Smooth muscle cell (in vitro differentiated cells): Measurements from ENCODE around the gene IL9R. TPM values are rescaled to one million over a fixed set of nuclear protein-coding genes. Genes with fewer than 3 reads are reported as not detected.
"Not testable (repeated sequence)": the region's sequence is repeated elsewhere in the genome, so short reads cannot be mapped to it uniquely, and the experiment has no call there.

ENCODE experiments used
- DNase-seq: peaks from one replicate; lab custom pipeline; 2025; ENCODE audit not compliant: unreplicated experiment; lab: John Stamatoyannopoulos, UW
- H2AFZ ChIP-seq: fragments of 200-600 bp; sonication (generic); 2 replicates; pipeline ENCODE4 v1.6.0; 2016; ENCODE audit warnings: antibody characterized with exemption, low read depth, mild to moderate bottlenecking
- H3F3A ChIP-seq: fragments of 200-600 bp; sonication (generic); 2 replicates; pipeline ENCODE4 v1.6.0; 2017; ENCODE audit warnings: antibody characterized with exemption, low read depth
- H3K27ac ChIP-seq: fragments of 200-600 bp; sonication (generic); 2 replicates; pipeline ENCODE4 v1.5.1; 2016; ENCODE audit warnings: low read depth, mild to moderate bottlenecking
- H3K27me3 ChIP-seq: fragments of 200-600 bp; sonication (generic); 2 replicates; pipeline ENCODE4 v1.6.1; 2016; ENCODE audit warnings: low read depth, mild to moderate bottlenecking
- H3K36me3 ChIP-seq: fragments of 200-600 bp; sonication (generic); 2 replicates; pipeline ENCODE4 v1.5.1; 2016; ENCODE audit warnings: low read depth
- H3K4me1 ChIP-seq: fragments of 200-600 bp; sonication (generic); 2 replicates; pipeline ENCODE4 v1.5.1; 2016; ENCODE audit warnings: low read depth
- H3K4me2 ChIP-seq: fragments of 200-600 bp; sonication (generic); 2 replicates; pipeline ENCODE4 v1.6.0; 2016; ENCODE audit warnings: mild to moderate bottlenecking
- H3K4me3 ChIP-seq: fragments of 200-600 bp; sonication (generic); 2 replicates; pipeline ENCODE4 v1.5.1; 2016; ENCODE audit warnings: mild to moderate bottlenecking
- H3K79me2 ChIP-seq: fragments of 200-600 bp; sonication (generic); 2 replicates; pipeline ENCODE4 v1.6.0; 2016; ENCODE audit warnings: low read depth, mild to moderate bottlenecking
- H3K9ac ChIP-seq: fragments of 200-600 bp; sonication (generic); 2 replicates; pipeline ENCODE4 v1.6.0; 2016; ENCODE audit warnings: low read depth
- H3K9me3 ChIP-seq: fragments of 200-600 bp; sonication (generic); replicated peaks from 2 replicates; pipeline ENCODE4 v1.5.1; 2016; ENCODE audit warnings: low read depth
- H4K20me1 ChIP-seq: fragments of 200-600 bp; sonication (generic); 2 replicates; pipeline ENCODE4 v1.6.0; 2016; ENCODE audit warnings: low read depth
- WGBS: methylation state at CpG from one replicate; pipeline ENCODE4 v1.1.7; 2016; ENCODE audit warnings: low lambda C conversion rate; 5-methylcytosine and 5-hydroxymethylcytosine counted together
- polyA plus RNA-seq: library from polyadenylated mRNA; unstranded; fragments of >200 nt; fragmentation: Nextera tagmentation; extraction: Ambion mirVana; gene quantifications from 2 replicates; pipeline ENCODE4 v1.2.1, GENCODE V29; 2016
- total RNA-seq: library from RNA; depleted of rRNA; stranded (reverse); fragments of >200 nt; gene quantifications from 2 replicates; pipeline ENCODE4 v1.2.3, GENCODE V29; 2014
- TF ChIP-seq, protein P1 (sequence below): fragments of 200-600 bp; sonication (generic); IDR thresholded peaks from 2 replicates; pipeline ENCODE4 v1.5.1; 2017; ENCODE audit warnings: borderline replicate concordance, mild to moderate bottlenecking, antibody characterized with exemption; ENCODE audit not compliant: insufficient read depth, poor library complexity, severe bottlenecking

The IL9R gene
- total and polyA plus RNA-seq, 2 experiments from 2014 or later, result 0.13 TPM; not detected in 1

DNA sequence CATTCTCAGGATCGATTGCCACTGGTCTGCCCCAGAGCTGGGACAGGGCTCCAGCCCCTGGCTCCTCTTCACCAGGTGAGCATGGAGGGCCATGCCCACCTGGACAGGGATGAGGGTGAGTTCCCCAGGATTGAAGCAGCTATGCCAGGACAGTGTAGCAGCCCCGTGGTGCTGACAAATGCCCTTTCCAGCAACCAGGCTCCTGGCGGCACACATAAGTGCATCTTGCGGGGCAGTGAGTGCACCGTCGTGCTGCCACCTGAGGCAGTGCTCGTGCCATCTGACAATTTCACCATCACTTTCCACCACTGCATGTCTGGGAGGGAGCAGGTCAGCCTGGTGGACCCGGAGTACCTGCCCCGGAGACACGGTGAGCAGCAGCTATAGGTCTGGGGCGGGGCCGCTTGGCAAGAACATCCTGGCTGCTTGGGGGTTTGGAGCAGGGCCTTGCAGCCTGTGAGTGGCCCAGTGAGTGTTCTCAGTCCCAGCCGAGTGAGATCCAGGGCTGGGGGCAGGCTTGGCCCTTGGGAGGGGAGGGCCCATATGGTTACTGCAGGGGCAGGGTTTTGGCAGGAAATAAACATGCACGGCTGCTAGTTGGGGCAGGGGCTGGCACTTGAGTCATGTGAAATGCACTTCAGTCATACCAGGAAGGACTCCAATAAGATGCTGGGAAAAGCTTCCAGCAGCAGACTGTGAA is 6.1 kb downstream of the IL9R start:
- no peak for DNase-seq
- H3K27ac ChIP-seq, result no peak overlapping the region
- no peaks in the 10 kb centered on the region for H3F3A ChIP-seq
- 88% methylated on average over 14 of the region's 14 CpGs for WGBS
- H3K4me3 ChIP-seq, result no peak overlapping the region
- TF ChIP-seq, protein P1, sequence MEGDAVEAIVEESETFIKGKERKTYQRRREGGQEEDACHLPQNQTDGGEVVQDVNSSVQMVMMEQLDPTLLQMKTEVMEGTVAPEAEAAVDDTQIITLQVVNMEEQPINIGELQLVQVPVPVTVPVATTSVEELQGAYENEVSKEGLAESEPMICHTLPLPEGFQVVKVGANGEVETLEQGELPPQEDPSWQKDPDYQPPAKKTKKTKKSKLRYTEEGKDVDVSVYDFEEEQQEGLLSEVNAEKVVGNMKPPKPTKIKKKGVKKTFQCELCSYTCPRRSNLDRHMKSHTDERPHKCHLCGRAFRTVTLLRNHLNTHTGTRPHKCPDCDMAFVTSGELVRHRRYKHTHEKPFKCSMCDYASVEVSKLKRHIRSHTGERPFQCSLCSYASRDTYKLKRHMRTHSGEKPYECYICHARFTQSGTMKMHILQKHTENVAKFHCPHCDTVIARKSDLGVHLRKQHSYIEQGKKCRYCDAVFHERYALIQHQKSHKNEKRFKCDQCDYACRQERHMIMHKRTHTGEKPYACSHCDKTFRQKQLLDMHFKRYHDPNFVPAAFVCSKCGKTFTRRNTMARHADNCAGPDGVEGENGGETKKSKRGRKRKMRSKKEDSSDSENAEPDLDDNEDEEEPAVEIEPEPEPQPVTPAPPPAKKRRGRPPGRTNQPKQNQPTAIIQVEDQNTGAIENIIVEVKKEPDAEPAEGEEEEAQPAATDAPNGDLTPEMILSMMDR, result no peak
- no peaks in the 10 kb centered on the region for H4K20me1 ChIP-seq
- no peak overlapping the region for H3K9ac ChIP-seq
- no peaks in the 10 kb centered on the region for H3K79me2 ChIP-seq
- H3K27me3 ChIP-seq, result no peaks in the 10 kb centered on the region
- H3K36me3 ChIP-seq, result no peaks in the 10 kb centered on the region
- H3K4me2 ChIP-seq, result no peak overlapping the region
- no peaks in the 10 kb centered on the region for H3K4me1 ChIP-seq
- H2AFZ ChIP-seq, result no peak overlapping the region
- no peaks in the 10 kb centered on the region for H3K9me3 ChIP-seq

DNA sequence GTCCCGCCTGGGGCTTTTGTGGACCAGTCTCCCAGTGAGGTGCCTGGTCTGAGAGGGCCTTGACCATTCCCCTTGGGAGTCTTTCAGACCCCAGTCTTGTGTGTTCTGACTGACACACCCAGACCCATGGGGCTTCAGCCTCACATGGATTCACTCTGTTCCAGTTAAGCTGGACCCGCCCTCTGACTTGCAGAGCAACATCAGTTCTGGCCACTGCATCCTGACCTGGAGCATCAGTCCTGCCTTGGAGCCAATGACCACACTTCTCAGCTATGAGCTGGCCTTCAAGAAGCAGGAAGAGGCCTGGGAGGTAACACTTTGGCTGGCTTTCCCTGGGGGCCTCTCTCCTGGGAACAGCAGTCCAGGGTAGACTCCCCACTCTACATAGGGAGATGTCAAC is 6.8 kb downstream of the IL9R start:
- H3K27me3 ChIP-seq, result no peaks in the 10 kb centered on the region
- no peaks in the 10 kb centered on the region for H3K4me1 ChIP-seq
- H3K79me2 ChIP-seq, result no peaks in the 10 kb centered on the region
- no peak overlapping the region for H2AFZ ChIP-seq
- TF ChIP-seq, protein P1, result no peak
- H4K20me1 ChIP-seq, result no peaks in the 10 kb centered on the region
- H3K4me3 ChIP-seq, result no peak overlapping the region
- H3K9ac ChIP-seq, result no peak overlapping the region
- no peak for DNase-seq
- H3K27ac ChIP-seq, result no peak overlapping the region
- no peaks in the 10 kb centered on the region for H3K9me3 ChIP-seq
- H3K36me3 ChIP-seq, result no peaks in the 10 kb centered on the region
- H3F3A ChIP-seq, result no peaks in the 10 kb centered on the region
- H3K4me2 ChIP-seq, result no peak overlapping the region
- WGBS, result 84% methylated on average over 2 of the region's 2 CpGs

DNA sequence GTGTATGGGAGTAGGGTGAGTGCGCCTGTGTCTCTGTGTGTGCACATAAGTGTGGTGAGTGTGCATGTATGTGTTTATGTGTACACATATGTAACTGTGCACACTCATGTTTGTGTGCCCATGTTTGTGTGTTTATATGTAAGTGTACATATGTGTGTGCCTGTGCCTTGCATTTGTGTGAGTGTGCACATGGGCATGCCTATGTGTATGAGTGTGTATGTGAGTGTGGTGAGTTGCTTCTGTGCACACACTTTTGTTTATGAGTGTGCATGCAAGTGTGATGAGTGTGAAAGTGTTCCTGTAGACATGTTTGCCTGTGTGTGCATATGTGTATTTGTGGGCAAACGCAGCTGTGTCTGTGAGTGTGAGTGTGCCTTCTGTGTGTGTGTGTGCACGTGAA is 7.2 kb downstream of the IL9R start:
- H2AFZ ChIP-seq, result no peak overlapping the region
- no peaks in the 10 kb centered on the region for H3K9me3 ChIP-seq
- H3K79me2 ChIP-seq, result no peaks in the 10 kb centered on the region
- no peak overlapping the region for H3K9ac ChIP-seq
- TF ChIP-seq, protein P1, result no peak
- DNase-seq, result no peak
- H3K27me3 ChIP-seq, result no peaks in the 10 kb centered on the region
- 81% methylated on average over 3 of the region's 3 CpGs for WGBS
- no peak overlapping the region for H3K4me2 ChIP-seq
- no peaks in the 10 kb centered on the region for H3K4me1 ChIP-seq
- H3F3A ChIP-seq, result no peaks in the 10 kb centered on the region
- no peak overlapping the region for H3K4me3 ChIP-seq
- no peaks in the 10 kb centered on the region for H4K20me1 ChIP-seq
- no peak overlapping the region for H3K27ac ChIP-seq
- H3K36me3 ChIP-seq, result no peaks in the 10 kb centered on the region

DNA sequence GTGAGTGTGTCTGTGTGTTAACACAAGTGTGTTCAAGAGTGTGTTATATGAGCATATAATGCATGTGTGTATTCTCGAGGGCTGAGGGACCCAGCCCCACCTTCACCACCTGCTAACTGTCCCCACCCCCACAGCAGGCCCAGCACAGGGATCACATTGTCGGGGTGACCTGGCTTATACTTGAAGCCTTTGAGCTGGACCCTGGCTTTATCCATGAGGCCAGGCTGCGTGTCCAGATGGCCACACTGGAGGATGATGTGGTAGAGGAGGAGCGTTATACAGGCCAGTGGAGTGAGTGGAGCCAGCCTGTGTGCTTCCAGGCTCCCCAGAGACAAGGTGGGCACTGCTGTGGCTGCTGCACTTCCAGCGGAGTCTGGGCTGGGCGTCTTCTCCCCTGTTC is 7.6 kb downstream of the IL9R start:
- DNase-seq, result no peak
- Histone ChIP-seq H3K27me3 (no peaks in the 10 kb centered on the region), H3K9ac (no peak overlapping the region), H3K79me2 (no peaks in the 10 kb centered on the region), H3F3A (no peaks in the 10 kb centered on the region), H3K4me1 (no peaks in the 10 kb centered on the region), H3K9me3 (no peaks in the 10 kb centered on the region), H3K4me3 (no peak overlapping the region), H3K27ac (no peak overlapping the region), H3K4me2 (no peak overlapping the region), H2AFZ (no peak overlapping the region), H3K36me3 (no peaks in the 10 kb centered on the region), H4K20me1 (no peaks in the 10 kb centered on the region)
- 79% methylated on average over 6 of the region's 6 CpGs for WGBS
- TF ChIP-seq, protein P1, result no peak

DNA sequence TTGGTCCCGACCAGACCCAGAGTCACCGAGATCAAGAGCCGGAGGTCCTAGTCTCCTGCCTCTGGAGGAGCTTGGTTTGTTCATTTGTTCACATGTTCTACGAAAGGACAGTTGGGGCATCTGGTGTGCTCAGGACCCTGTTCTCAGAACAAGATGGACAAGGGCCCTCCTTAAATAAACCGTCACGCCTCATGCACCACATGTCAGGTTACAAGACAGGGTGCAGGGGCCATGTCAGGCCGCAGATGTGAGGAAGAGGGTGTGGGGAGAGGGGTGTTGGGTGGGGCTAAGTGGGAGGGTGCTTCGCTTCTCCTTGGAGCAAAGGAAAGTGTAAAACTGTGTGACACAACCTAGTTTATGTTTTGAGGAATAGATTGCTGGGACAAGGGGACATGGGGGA is 9.0 kb downstream of the IL9R start:
- not testable (repeated sequence) for H2AFZ ChIP-seq, H3F3A ChIP-seq, H3K4me1 ChIP-seq, H3K27ac ChIP-seq, H3K4me3 ChIP-seq, H3K9me3 ChIP-seq, DNase-seq, H3K79me2 ChIP-seq, H4K20me1 ChIP-seq, H3K4me2 ChIP-seq, H3K27me3 ChIP-seq, H3K36me3 ChIP-seq, H3K9ac ChIP-seq
- 88% methylated on average over 8 of the region's 8 CpGs for WGBS
